Pulmonary artery endothelial cell (primary cell): ENCODE measurements around the gene DHRS4. TPM values are rescaled to one million over a fixed set of nuclear protein-coding genes. Genes with fewer than 3 reads are reported as not detected.

Source experiments
- total RNA-seq: library from RNA; depleted of rRNA; stranded (reverse); fragments of >200 nt; gene quantifications from 2 replicates; pipeline ENCODE4 v1.2.3, GENCODE V29; 2014

DHRS4 gene
- total RNA-seq, 1 donor from 2014 or later, result 60.4 TPM

Other genes starting within 250 kb of the DHRS4 start
- 15.8 and 18.3 TPM in 2 replicates for gene DHRS4L2, start 35.2 kb downstream of the DHRS4 start, total RNA-seq
- under 0.01 and 0.04 TPM in 2 replicates for gene CARMIL3, start 98.2 kb downstream of the DHRS4 start, total RNA-seq
- gene CPNE6, start 117.8 kb downstream of the DHRS4 start, total RNA-seq, result not detected in 2 replicates
- 9.8 and 18.5 TPM in 2 replicates for gene PCK2, start 140.5 kb downstream of the DHRS4 start, total RNA-seq
- 50.1 and 61.2 TPM in 2 replicates for gene DCAF11, start 161.0 kb downstream of the DHRS4 start, total RNA-seq
- 0.33 and 0.56 TPM in 2 replicates for gene NRL, start 161.2 kb downstream of the DHRS4 start, total RNA-seq
- gene FITM1, start 176.9 kb downstream of the DHRS4 start, total RNA-seq, result 0.13 TPM in 1 of 2 replicates, not detected in the other
- gene PSME1, start 182.4 kb downstream of the DHRS4 start, total RNA-seq, result 121 and 126 TPM in 2 replicates
- 22.7 and 27.6 TPM in 2 replicates for gene EMC9, start 187.8 kb downstream of the DHRS4 start, total RNA-seq
- 155 and 175 TPM in 2 replicates for gene PSME2, start 192.8 kb downstream of the DHRS4 start, total RNA-seq
- 34.1 and 36.2 TPM in 2 replicates for gene RNF31, start 193.7 kb downstream of the DHRS4 start, total RNA-seq
- gene IRF9, start 207.5 kb downstream of the DHRS4 start, total RNA-seq, result 42.1 and 48.9 TPM in 2 replicates
- gene REC8, start 218.3 kb downstream of the DHRS4 start, total RNA-seq, result 1.6 and 4.1 TPM in 2 replicates
- gene IPO4, start 235.0 kb downstream of the DHRS4 start, total RNA-seq, result 57.2 and 58.4 TPM in 2 replicates
- gene TM9SF1, start 241.7 kb downstream of the DHRS4 start, total RNA-seq, result 48.9 and 67.2 TPM in 2 replicates